Measurements from ENCODE around the gene FLCN.

Gene FLCN

DNA sequence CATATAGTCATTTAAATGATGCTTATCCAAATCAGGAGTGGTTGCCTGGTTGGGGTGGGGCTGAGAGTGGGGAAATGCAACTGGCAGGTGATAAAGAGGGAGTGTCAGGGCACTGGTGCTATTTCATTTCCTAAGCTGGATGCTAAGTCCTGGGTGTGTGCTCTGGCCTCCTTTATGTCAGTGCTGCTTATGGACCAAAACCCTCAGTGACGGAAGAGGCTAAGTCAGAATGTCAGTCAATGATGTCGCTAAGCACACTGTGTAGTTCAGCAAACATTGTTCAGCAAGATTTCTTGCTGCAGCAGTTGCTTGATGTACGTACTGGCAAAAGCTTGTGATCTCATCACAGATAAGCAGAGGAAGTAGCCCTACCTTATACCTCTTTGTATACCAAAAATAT lies 16.4 kb upstream of the FLCN start:
- no peak for DNase-seq (ENCODE audit: low read depth)
- no peak overlapping the region for H3K4me3 ChIP-seq (replicated peaks; ENCODE audit: low read depth, low read length)
- TF ChIP-seq CTCF (IDR thresholded peaks at IDR 0.05; ENCODE audit: low read length, missing control alignments) = no peak

DNA sequence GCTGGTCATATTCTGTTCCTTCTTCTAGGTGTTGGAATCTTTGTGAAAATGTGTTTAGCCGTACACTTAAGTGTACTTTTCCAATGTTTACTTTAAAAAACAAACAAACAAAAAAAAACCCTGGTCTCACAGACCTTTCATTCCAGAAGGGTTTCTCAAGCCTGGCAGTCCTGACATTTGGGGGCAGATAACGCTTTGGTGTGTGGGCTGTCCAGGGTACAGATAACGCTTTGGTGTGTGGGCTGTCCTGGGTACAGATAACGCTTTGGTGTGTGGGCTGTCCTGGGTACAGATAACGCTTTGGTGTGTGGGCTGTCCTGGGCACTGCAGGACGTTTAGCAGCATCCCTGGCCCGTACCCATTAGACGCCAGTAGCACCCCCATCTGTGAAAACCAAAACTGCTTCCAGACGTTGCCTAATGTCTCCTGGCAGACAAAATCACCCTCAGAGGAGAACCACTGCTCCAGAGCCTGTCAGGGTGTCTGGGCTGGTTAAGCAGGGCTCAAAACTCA lies 15.2 kb upstream of the FLCN start:
- DNase-seq (ENCODE audit: low read depth) = no peak
- TF ChIP-seq CTCF (IDR thresholded peaks at IDR 0.05; ENCODE audit: low read length, missing control alignments) = no peak
- no peak overlapping the region for H3K4me3 ChIP-seq (replicated peaks; ENCODE audit: low read depth, low read length)

GRCh38 chr17:17246879-17247278 lies 9.9 kb upstream of the FLCN start:
- no peak for TF ChIP-seq CTCF (IDR thresholded peaks at IDR 0.05; ENCODE audit: low read length, missing control alignments)
- no peak for DNase-seq (ENCODE audit: low read depth)
- no peak overlapping the region for H3K4me3 ChIP-seq (replicated peaks; ENCODE audit: low read depth, low read length)

DNA sequence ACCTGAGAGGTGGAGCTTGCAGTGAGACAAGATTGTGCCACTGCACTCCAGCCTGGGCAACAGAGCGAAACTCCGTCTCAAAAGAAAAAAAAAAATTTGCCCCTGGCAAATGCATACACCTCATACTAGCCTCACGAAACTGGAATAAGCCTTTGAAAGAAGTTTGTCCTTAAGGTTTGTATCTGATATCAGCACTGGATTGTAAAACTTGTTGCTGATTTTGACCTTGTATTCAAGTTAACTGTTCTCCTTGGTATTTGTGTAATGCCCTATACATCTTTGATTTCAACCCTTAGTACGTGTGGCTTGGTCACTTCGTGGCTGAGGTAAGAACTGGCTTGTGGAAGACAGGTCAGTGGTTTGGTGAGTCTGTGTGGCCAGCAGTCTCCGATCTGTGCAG lies 6.2 kb upstream of the FLCN start:
- TF ChIP-seq CTCF (IDR thresholded peaks at IDR 0.05; ENCODE audit: low read length, missing control alignments) = no peak
- no peak for DNase-seq (ENCODE audit: low read depth)

DNA sequence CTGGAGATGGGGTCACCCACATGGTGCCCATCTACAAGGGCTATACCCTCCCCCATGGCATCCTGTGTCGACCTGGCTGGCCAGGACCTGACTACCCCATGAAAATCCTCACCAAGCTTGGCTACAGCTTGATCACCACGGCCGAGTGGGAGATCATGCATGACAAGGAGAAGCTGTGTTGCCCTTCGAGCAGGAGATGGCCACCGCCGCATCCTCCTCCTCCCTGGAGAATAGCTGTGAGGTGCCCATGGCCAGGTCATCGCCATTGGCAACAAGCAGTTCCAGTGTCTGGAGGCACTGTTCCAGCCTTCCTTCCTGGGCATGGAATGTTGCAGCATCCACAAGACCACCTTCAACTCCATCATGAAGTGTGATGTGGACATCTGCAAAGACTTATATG lies 5.3 kb upstream of the FLCN start:
- no peak for DNase-seq (ENCODE audit: low read depth)
- TF ChIP-seq CTCF (IDR thresholded peaks at IDR 0.05; ENCODE audit: low read length, missing control alignments) = no peak
- H3K4me3 ChIP-seq (replicated peaks; ENCODE audit: low read depth, low read length) = no peak overlapping the region

More for the DNA sequence above, 6.2 kb upstream of the FLCN start:
- H3K4me3 ChIP-seq (replicated peaks; ENCODE audit: low read depth, low read length) = no peak overlapping the region

DNA sequence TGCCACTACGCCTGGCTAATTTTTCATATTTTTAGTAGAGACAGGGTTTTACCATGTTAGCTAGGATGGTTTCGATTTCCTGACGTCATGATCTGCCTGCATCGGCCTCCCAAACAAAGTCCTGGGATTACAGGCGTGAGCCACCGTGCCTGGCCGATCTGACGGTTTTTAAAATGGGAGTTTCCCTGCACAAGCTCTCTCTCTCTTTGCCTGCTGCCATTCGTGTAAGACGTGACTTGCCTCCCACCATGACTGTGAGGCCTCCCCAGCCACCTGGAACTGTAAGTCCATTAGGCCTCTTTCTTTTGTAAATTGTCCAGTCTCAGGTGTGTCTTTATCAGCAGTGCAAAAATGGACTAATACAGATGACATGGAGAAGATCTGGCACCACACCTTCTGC lies 4.7 kb upstream of the FLCN start:
- H3K4me3 ChIP-seq (replicated peaks; ENCODE audit: low read depth, low read length) = no peak overlapping the region
- TF ChIP-seq CTCF (IDR thresholded peaks at IDR 0.05; ENCODE audit: low read length, missing control alignments) = no peak
- DNase-seq (ENCODE audit: low read depth) = no peak

- DNase-seq (ENCODE audit: low read depth) = no peak
- no peak overlapping the region for H3K4me3 ChIP-seq (replicated peaks; ENCODE audit: low read depth, low read length)
- no peak for TF ChIP-seq CTCF (IDR thresholded peaks at IDR 0.05; ENCODE audit: low read length, missing control alignments)
These were observed 2.9 kb upstream of the FLCN start for GRCh38 chr17:17239832-17240231.
